GM18951 (cell line): ENCODE data around the gene ZFAND3.

Experiments used
- POLR2A ChIP-seq: IDR thresholded peaks from 4 replicates; pipeline ENCODE4 v1.6.1; 2011; ENCODE audit warnings: mild to moderate bottlenecking; ENCODE audit not compliant: insufficient read length, insufficient read depth; ENCODE audit errors: extremely low read depth
- in situ Hi-C: fragments of 300-500 bp; cut with MboI; formaldehyde crosslinking; loops from one replicate; pipeline ENCODE4 v1.12.0; 2022; ENCODE audit warnings: low sequenced_read_pairs, mixed read lengths, inconsistent platforms; ENCODE audit not compliant: unreplicated experiment

The ZFAND3 gene

DNA sequence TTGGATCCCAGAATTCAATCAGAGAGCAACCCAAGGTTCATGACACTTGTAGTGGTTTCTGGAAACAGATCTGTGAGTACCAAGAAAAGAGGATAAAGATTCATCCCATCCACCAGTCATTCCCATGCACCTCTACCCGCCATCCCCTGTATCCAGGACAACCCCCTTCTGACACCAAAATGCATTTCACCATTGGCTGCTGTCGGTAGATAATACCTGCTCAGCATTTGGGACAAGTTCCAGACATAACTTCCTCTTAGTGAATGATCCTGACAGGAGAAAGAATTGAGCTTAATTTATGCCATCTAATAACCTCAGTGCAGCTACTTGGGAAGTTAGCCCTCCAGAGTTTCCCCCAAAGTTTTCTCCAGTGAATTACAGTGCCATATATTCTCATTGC lies 329.1 kb downstream of the ZFAND3 start:
- in situ Hi-C loops = no loop called here
- no peak for TF ChIP-seq POLR2A

GRCh38 chr6:38149531-38149930 lies 330.0 kb downstream of the ZFAND3 start:
- no peak for TF ChIP-seq POLR2A
- in situ Hi-C loops = no loop called here

DNA sequence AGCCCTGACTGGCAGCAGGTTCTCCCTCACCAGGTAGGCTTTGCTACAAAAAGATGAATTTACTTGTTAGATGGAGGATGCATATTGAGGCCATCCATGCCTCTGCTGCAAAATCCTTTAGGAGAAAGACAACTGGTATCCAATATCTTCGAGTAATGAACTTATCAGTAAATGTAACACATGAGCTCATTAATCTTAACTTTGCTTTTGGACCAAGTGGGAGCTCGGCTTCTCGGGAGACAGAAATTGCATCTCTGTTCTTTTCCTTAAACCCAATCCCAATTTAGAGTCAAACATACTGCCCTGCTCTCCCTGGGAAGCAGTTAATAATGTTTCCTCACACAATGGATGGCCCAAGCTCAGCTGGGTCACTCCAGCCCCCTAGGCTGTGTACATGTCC lies 330.5 kb downstream of the ZFAND3 start:
- in situ Hi-C loops = no loop called here
- no peak for TF ChIP-seq POLR2A

GRCh38 chr6:38150681-38151296 lies 331.3 kb downstream of the ZFAND3 start:
- in situ Hi-C loops = no loop called here
- TF ChIP-seq POLR2A = no peak

DNA sequence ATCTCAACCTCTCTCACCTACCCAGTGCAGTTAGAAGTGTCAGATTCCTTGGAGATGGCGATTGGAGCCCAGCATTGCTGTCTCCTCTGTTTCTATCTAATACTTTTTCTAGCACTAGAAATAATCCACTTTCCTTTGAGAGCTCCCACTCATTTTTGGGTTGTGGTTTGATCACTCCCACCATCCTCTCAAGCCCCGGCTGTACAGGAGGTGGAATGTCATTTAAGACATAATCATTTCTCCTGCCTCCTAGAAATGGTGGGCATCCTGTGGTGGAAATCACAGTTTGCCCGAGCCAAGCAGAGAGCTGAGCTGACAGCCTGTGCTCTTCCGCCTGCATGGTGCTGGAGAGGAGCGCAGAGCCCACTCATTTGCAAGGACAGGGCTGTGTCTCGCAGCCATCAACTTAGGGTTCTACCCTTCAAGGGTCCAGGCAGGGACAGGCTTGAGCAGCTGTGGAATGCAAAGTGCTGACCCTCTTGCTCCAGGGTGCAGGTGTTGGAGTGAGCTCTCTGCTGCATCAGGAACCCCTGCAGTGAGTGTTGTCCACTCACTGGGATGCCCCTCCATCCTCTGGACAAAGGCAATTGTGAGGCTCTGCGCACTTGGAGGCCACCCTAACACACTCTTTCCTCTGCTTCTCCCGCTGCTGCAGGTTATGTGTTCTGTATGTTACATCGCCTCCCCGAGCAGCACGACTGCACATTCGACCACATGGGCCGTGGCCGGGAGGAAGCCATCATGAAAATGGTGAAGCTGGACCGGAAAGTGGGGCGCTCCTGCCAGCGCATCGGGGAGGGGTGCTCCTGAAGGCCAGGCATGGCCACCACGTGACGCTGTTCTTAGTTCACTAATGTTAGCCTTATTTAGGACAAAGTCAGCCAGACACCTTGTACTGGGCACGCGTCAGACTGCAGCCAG lies 332.3 kb downstream of the ZFAND3 start:
- in situ Hi-C loops = no loop called here
- TF ChIP-seq POLR2A = no peak

GRCh38 chr6:38152620-38153019 lies 333.1 kb downstream of the ZFAND3 start:
- no peak for TF ChIP-seq POLR2A
- in situ Hi-C loops = no loop called here

GRCh38 chr6:38153076-38153797 lies 333.7 kb downstream of the ZFAND3 start:
- in situ Hi-C loops = no loop called here
- no peak for TF ChIP-seq POLR2A

DNA sequence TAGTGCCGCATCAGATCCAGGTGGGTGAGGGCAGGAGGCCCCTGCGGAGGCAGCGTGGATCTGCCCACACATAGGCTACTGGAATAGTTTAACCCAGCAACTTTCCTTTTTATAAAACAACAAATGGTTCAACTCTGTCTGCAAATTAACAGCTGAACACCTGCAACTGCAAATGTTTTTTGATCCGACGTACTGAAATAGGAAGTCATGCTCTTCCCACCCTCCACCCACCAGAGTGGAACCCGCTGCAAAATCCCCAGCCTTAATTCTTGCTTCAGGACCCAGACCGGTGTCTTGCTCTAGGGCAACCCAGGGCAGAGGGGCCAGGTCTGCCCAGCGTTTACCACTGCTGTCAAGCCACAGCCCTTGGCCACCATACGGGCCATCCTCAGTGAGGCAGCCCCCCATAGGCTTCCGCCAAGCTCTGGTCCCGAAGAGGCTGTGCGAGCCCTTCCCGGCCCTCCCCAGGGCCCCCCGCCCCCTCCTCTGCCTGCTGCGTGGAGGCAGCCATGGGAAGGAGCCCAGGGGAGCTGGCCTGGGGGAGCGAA lies 334.3 kb downstream of the ZFAND3 start:
- in situ Hi-C loops = no loop called here
- no peak for TF ChIP-seq POLR2A

GRCh38 chr6:38154731-38155130 lies 335.2 kb downstream of the ZFAND3 start:
- in situ Hi-C loops = no loop called here
- no peak for TF ChIP-seq POLR2A

DNA sequence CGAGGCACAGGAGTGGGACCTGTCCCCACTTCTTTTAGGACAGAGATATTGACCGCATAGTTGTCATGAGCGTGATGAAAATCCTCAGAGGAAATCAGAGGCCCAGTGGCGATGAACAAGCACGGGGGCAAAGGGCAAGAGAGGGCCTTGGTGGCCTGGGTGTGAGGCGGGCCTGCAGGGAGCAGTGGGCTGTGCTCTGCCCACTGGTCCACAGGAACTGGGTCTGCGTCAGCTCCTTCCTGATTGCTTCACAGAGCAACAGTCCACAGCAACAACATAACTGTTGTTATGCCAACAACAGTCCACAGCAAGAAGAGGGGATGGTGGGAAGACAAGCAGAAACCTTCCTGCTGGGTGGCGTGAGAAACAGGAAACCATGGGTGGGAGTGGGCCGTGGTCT lies 335.6 kb downstream of the ZFAND3 start:
- no peak for TF ChIP-seq POLR2A
- in situ Hi-C loops = no loop called here

GRCh38 chr6:38155621-38156204 lies 336.2 kb downstream of the ZFAND3 start:
- no peak for TF ChIP-seq POLR2A
- in situ Hi-C loops = no loop called here

GRCh38 chr6:38156818-38157565 lies 337.5 kb downstream of the ZFAND3 start:
- TF ChIP-seq POLR2A = no peak
- in situ Hi-C loops = no loop called here
